HepG2 (cell line): ENCODE results near the gene IL22RA1.

Source experiments
- PLSCR1 ChIP-seq: sonication (generic); formaldehyde crosslinking; IDR thresholded peaks from 2 replicates; pipeline ENCODE4 v1.5.0; 2020; ENCODE audit warnings: missing genetic modification reagents, mild to moderate bottlenecking, borderline replicate concordance
- POLR2AphosphoS5 ChIP-seq: IDR thresholded peaks from 2 replicates; pipeline ENCODE4 v1.6.1; 2012; ENCODE audit warnings: low read depth, low read length
- ZNF530 ChIP-seq: sonication (generic); formaldehyde crosslinking; IDR thresholded peaks from 2 replicates; pipeline ENCODE4 v1.5.0; 2020; ENCODE audit warnings: low read depth, mild to moderate bottlenecking, missing genetic modification reagents
- ZNF687 ChIP-seq: sonication (generic); formaldehyde crosslinking; IDR thresholded peaks from 2 replicates; pipeline ENCODE4 v1.5.1; 2020; ENCODE audit warnings: mild to moderate bottlenecking, missing genetic modification reagents, moderate library complexity

GRCh38 chr1:24113641-24114033, 29.3 kb downstream of the IL22RA1 start:
- TF ChIP-seq ZNF687 (CRISPR knock-in tag) = no peak
- no peak for TF ChIP-seq PLSCR1 (CRISPR knock-in tag)
- TF ChIP-seq POLR2AphosphoS5 = no peak
- TF ChIP-seq ZNF530 (CRISPR knock-in tag) = no peak
